ENCODE results near the gene KRTAP6-2. TPM values are rescaled to one million over a fixed set of nuclear protein-coding genes. Genes with fewer than 3 reads are reported as not detected.

KRTAP6-2 gene, protein sequence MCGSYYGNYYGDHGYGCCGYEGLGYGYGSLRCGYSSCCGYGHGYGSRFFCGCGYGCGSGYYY
- total RNA-seq = not detected in 2 replicates

GRCh38 chr21:30598802-30599201 is at the start of gene KRTAP6-2:
Gene KRTAP6-2, minus strand, starts transcription at chr21:30598902. Its CDS starts 28 bp downstream, at chr21:30598874.

GRCh38 chr21:30642564-30642963 is 43.9 kb upstream of the KRTAP6-2 start, which contains the start of gene KRTAP20-3:
Gene KRTAP20-3, plus strand, starts transcription at chr21:30642864.

DNA sequence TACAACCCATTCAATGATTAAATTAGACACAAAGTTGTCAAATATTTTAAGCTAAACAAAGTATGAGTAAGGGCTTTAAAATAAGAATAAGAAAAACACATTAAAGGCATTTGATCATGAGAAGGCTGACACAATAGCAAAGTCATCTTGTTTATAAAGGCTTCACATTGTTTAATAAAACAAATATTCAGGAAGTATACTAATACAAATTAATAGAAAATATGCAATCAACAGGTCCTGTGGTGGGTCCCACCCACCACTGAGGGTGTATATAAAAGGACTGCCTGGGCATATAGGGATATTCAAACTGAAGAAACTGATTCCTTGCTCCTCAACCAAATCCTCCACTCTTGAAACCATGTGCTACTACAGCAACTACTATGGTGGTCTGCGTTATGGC is 36.2 kb upstream of the KRTAP6-2 start, which contains the start of gene KRTAP20-2:
KRTAP20-2 (plus strand) TSS at position 301 of the 400 bp plus-strand sequence; CDS start at position 359, 58 bp downstream.

DNA sequence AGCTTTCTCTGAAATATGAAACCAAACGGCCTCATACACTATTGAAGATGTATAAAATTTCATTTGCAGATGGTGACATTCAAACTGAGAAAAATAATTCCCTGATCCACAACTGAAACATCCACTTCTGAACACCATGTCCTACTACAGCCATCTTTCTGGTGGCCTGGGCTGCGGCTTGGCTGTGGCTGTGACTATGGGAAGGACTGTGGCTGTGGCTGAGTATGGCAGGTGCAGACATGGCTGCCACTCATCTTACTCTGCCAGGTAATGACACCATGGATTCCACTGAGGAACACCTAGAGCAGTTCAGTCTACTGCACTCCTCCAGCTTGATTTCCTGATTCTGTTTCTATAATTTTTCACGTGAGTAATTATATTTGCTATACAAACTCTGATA is 21.8 kb upstream of the KRTAP6-2 start, which contains the start of gene KRTAP20-4:
KRTAP20-4 (plus strand) TSS at position 106 of the 400 bp plus-strand sequence.

GRCh38 chr21:30616125-30616524 is 17.4 kb upstream of the KRTAP6-2 start, which contains the start of gene KRTAP20-1:
Gene KRTAP20-1, plus strand, starts transcription at chr21:30616425. Its CDS starts 30 bp downstream, at chr21:30616455.

DNA sequence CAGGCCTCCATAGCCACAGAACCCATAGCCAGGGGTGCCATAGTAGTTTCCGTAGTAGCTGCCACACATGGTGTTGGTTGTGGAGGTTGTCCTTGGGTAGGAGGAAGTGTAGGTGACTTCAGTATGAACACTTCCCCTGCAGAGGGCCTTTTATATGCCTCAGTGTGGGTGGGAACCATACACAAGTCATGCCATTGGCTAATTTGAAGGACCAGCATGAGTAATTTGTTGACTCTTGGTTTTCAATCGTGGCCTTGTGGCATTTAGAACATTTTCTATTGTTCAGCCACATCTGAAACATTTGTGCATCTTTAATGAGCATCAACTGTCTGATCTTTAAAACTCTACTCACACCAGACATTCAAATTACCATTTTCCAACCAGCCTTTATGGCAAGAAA is 15.1 kb upstream of the KRTAP6-2 start, which contains the start of gene KRTAP6-1:
KRTAP6-1 (minus strand) TSS at position 95 of the 400 bp plus-strand sequence; CDS start at position 69, 26 bp downstream.

DNA sequence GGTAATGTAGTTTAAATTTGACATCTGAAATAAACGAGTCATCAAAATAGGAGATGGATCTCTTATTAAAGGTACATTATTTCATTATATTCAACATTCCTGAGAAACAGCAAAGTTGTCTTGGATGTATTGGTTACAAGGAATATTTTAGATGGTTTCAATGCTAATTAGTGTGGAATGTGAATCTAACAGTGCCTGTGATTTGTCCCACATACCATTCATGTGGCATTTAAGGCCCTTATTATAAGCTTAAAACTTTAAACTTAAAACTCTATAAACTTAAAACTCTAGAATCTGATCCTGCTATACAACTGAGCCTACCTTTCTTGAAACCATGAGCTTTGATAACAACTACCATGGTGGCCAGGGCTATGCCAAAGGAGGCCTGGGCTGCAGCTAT is 2.1 kb upstream of the KRTAP6-2 start, which contains the start of gene KRTAP22-1:
KRTAP22-1 (plus strand) TSS at position 301 of the 400 bp plus-strand sequence.

GRCh38 chr21:30592140-30592539 is 6.6 kb downstream of the KRTAP6-2 start, which contains the start of gene KRTAP6-3:
Gene KRTAP6-3, plus strand, starts transcription at chr21:30592440. Its CDS starts 6 bp downstream, at chr21:30592446.

DNA sequence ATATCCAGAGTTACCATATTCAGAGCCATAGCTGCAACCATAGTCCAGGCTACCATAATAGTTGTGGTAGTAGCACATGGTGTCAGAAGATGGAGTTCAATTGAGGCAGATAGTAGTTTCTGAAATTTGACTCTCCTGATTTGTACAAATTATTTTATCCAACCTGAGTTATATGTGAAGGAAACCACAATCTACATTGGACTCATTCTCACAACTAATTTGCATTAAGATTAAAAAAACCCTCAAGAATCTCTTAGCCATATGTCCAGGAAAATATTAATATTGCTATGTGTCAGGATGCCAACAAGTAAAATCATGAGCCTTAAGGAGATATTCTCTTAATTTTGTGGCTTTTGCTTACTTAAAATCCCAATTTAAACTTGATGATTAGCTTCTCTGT is 8.4 kb downstream of the KRTAP6-2 start, which contains the start of gene KRTAP22-2:
KRTAP22-2 (minus strand) TSS at position 101 of the 400 bp plus-strand sequence.

DNA sequence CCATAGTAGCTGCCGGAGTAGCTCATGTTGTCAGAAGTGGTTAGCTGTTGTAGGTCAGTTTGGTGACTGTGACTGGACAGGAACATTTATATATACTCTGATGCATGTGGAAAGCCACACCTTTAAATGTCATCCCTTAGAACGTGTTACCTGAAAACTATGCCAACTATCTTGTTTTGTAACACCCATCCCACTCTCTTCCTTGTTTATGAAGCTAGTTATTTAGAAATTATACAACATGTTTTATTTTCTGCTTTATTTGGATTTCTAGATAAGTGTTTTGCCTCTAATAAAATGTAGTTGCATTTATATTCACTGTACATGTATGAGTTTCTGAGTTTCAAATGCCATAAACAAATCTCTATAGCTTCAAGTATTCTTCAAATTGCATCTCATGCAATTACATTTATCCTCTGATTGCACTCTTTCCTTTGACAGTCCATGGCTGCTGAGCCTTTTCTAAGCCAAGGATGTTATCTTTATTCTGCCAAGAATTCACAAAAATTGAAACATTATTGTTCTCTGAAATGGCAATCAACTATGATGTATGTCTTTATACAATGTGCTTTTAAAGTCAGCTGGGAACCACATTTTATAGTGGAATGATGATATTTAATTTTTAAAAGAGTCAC is 37.3 kb downstream of the KRTAP6-2 start, which contains the start of gene KRTAP19-7:
KRTAP19-7 (minus strand) TSS at position 51 of the 632 bp plus-strand sequence; CDS start at position 26, 25 bp downstream.

Other genes starting within 250 kb of the KRTAP6-2 start
- gene KRTAP13-2, start 226.6 kb downstream of the KRTAP6-2 start, total RNA-seq = not detected in 2 replicates
- gene KRTAP13-1, start 202.9 kb downstream of the KRTAP6-2 start, total RNA-seq = not detected in 2 replicates
- gene KRTAP13-3, start 173.0 kb downstream of the KRTAP6-2 start, total RNA-seq = not detected in 2 replicates
- not detected in 2 replicates for gene KRTAP13-4, start 168.7 kb downstream of the KRTAP6-2 start, total RNA-seq
- not detected in 2 replicates for gene KRTAP15-1, start 158.6 kb downstream of the KRTAP6-2 start, total RNA-seq
- gene KRTAP19-1, start 118.5 kb downstream of the KRTAP6-2 start, total RNA-seq = not detected in 2 replicates
- gene KRTAP19-2, start 111.5 kb downstream of the KRTAP6-2 start, total RNA-seq = not detected in 2 replicates
- gene KRTAP19-3, start 106.9 kb downstream of the KRTAP6-2 start, total RNA-seq = not detected in 2 replicates
- gene KRTAP19-4, start 101.7 kb downstream of the KRTAP6-2 start, total RNA-seq = not detected in 2 replicates
- gene KRTAP19-5, start 96.8 kb downstream of the KRTAP6-2 start, total RNA-seq = not detected in 2 replicates
- not detected in 2 replicates for gene KRTAP19-6, start 57.0 kb downstream of the KRTAP6-2 start, total RNA-seq
- gene KRTAP19-7, start 37.6 kb downstream of the KRTAP6-2 start, total RNA-seq = not detected in 2 replicates
- gene KRTAP22-2, start 8.5 kb downstream of the KRTAP6-2 start, total RNA-seq = not detected in 2 replicates
- not detected in 2 replicates for gene KRTAP6-3, start 6.5 kb downstream of the KRTAP6-2 start, total RNA-seq
- gene KRTAP22-1, start 2.2 kb upstream of the KRTAP6-2 start, total RNA-seq = not detected in 2 replicates
- gene KRTAP6-1, start 15.0 kb upstream of the KRTAP6-2 start, total RNA-seq = not detected in 2 replicates
- gene KRTAP20-1, start 17.5 kb upstream of the KRTAP6-2 start, total RNA-seq = not detected in 2 replicates
- not detected in 2 replicates for gene KRTAP20-4, start 21.7 kb upstream of the KRTAP6-2 start, total RNA-seq
- not detected in 2 replicates for gene KRTAP20-2, start 36.3 kb upstream of the KRTAP6-2 start, total RNA-seq
- gene KRTAP20-3, start 44.0 kb upstream of the KRTAP6-2 start, total RNA-seq = not detected in 2 replicates
- not detected in 2 replicates for gene KRTAP21-3, start 119.9 kb upstream of the KRTAP6-2 start, total RNA-seq
- gene KRTAP21-2, start 148.4 kb upstream of the KRTAP6-2 start, total RNA-seq = not detected in 2 replicates
- gene KRTAP21-1, start 156.5 kb upstream of the KRTAP6-2 start, total RNA-seq = not detected in 2 replicates
- gene KRTAP8-1, start 214.4 kb upstream of the KRTAP6-2 start, total RNA-seq = not detected in 2 replicates
- not detected in 2 replicates for gene KRTAP7-1, start 230.9 kb upstream of the KRTAP6-2 start, total RNA-seq